Right cardiac atrium (tissue), 5 donors: ENCODE results near the gene XIAP. TPM values are rescaled to one million over a fixed set of nuclear protein-coding genes. Genes with fewer than 3 reads are reported as not detected.
"Not testable (repeated sequence)": the region's sequence is repeated elsewhere in the genome, so short reads cannot be mapped to it uniquely, and the experiment has no call there.

Experiments
- ATAC-seq, 2 donors: fragments of 200-7000 bp; cut with Tn5 transposase; one replicate each; pipeline versions ENCODE4 v1.8.0 to v1.9.1; 2020; ENCODE audit warnings: moderate library complexity in 2 of 2, mild to moderate bottlenecking in 1 of 2
- DNase-seq, 3 donors: peaks; one replicate each; pipeline ENCODE4 v3.0.0-alpha.2; 2020
- H3K27ac ChIP-seq: one replicate; pipeline ENCODE4 v1.5.1; 2013; ENCODE audit warnings: mild to moderate bottlenecking, low read length, control low read depth, moderate library complexity
- H3K27me3 ChIP-seq: one replicate; pipeline ENCODE4 v1.6.1; 2013; ENCODE audit not compliant: control insufficient read depth, insufficient read depth
- H3K4me1 ChIP-seq: one replicate; pipeline ENCODE4 v1.6.1; 2013; ENCODE audit warnings: low read length; ENCODE audit not compliant: control insufficient read depth, insufficient read depth
- H3K4me3 ChIP-seq: one replicate; pipeline ENCODE4 v1.5.1; 2013; ENCODE audit warnings: low read length, control low read depth
- H3K9me3 ChIP-seq: one replicate; pipeline ENCODE4 v1.6.1; 2013; ENCODE audit warnings: low read length; ENCODE audit not compliant: control insufficient read depth
- WGBS: extraction: QIAGEN DNeasy Blood & Tissue Kit; methylation state at CpG from one replicate; pipeline ENCODE4 v1.1.7; 2013; 5-methylcytosine and 5-hydroxymethylcytosine counted together
- intact Hi-C, 4 donors: fragments of 100-400 bp; cut with DNase I; formaldehyde crosslinking; loops; one replicate each; pipeline versions ENCODE4 v1.11.0 to v1.14.0; 2022 to 2023
- polyA plus RNA-seq: library from polyadenylated mRNA; stranded (reverse); fragments of 200-250 nt; gene quantifications from one replicate; pipeline ENCODE4 v1.2.3, GENCODE V29; 2013
- total RNA-seq, 4 donors: library from RNA; stranded (reverse); fragmentation: NEBNext Ultra II Directional; extraction: Animal tissue kit (Norgen Biotek cat#: 25700); gene quantifications; one replicate each; pipeline ENCODE4 v1.2.1, GENCODE V29; 2021
- donor health status: healthy with polysubstance abuse.
- donor health status: DM: no; HTN: yes; CAD: no.
- donor health status: DM: no; HTN: no; CAD: no.
- donor health status: DM: no; HTN: yes; CAD: no; lungs with severe emphysema.
- donor health status: DM: yes; HTN: yes; CAD: no.

Gene XIAP
- total and polyA plus RNA-seq, 5 donors, result 12.7 to 37.7 (median 32.2) TPM

DNA sequence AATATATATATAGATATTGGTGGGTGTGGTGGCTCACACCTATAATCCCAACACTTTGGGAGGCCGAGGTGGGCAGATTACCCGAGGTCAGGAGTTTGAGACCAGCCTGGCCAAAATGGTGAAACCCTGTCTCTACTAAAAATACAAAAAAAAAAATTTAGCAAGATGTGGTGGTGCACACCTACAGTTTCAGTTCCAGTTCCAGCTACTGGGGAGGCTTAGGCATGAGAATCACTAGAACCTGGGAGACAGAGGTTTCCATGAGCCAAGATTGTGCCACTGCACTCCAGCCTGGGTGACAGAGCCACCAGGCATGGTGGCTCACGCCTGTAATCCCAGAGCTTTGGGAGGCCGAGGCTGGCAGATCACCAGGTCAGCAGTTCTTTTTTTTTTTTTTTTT is 14.7 kb upstream of the XIAP start:
- H3K9me3 ChIP-seq, intact Hi-C loops, H3K27ac ChIP-seq, H3K4me3 ChIP-seq, H3K27me3 ChIP-seq, DNase-seq, ATAC-seq, H3K4me1 ChIP-seq: not testable (repeated sequence)
- WGBS, result 92% methylated on average over 4 of the region's 4 CpGs

DNA sequence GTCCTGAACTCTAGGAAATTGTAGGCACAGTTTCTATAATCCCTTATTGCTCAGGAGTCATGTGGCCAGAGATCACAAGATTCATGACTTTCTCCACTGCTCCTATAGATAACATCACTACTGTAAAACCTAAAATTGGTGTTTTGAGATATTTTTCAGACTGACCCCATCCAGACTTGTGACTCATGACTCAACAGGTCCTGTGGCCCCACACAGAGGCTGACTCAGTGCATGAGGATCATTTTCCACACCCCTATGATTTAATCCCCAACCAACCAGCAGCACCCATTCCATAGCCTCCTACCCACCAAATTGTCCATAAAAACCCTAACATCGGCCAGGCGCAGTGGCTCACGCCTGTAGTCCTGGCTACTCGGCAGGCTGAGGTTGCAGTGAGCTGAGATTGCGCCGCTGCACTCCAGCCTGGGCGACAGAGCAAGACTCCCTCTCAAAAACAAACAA is 13.2 kb upstream of the XIAP start:
- Histone ChIP-seq H3K27me3 (no peaks in the 10 kb centered on the region), H3K27ac (no peak overlapping the region), H3K4me1 (no peaks in the 10 kb centered on the region), H3K4me3 (no peak overlapping the region), H3K9me3 (no peaks in the 10 kb centered on the region)
- no peak for DNase-seq
- ATAC-seq, result no peak
- 94% methylated on average over 7 of the region's 7 CpGs for WGBS
- intact Hi-C loops, result no loop called here

DNA sequence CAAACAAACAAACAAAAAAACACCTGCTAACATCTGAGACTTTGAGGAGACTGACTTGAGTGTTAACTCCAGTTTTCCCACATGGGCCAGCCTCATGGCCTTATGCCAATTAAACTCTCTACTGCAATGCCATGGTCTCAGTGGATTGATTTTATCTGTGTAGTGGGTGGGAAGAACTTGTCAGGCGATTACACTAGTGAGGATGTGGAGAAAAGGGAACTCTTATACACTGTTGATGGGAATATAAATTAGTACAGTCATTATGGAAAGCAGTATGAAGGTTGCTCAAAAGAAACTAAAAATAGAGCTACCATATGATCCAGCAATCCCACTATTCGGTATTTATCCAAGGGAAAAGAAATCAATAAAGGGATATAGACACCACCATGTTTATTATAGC is 12.8 kb upstream of the XIAP start:
- Histone ChIP-seq H3K4me3 (no peak overlapping the region), H3K4me1 (no peaks in the 10 kb centered on the region), H3K9me3 (no peaks in the 10 kb centered on the region), H3K27ac (no peak overlapping the region), H3K27me3 (no peaks in the 10 kb centered on the region)
- DNase-seq (no peak), ATAC-seq (no peak)
- intact Hi-C loops, result no loop called here
- 90% methylated on average over 2 of the region's 2 CpGs for WGBS

DNA sequence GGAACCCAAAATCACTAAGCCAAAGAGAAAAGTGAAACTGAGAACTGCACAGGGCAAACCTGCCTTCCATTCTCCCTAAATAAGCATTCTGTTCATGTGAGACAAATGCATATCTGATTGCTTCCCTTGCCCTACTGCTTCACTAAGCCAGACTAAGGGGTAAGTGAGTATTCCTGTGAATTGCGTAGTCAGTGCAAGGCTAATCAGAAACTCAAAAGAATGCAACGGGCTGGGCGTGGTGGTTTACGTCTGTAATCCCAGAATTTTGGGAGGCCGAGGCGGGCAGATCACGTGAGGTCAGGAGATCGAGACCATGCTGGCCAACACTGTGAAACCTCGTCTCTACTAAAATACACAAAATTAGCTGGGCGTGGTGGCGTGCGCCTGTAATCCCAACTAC is 10.8 kb upstream of the XIAP start:
- intact Hi-C loops, result no loop called here
- no peaks in the 10 kb centered on the region for H3K4me1 ChIP-seq
- H3K27ac ChIP-seq, result no peak overlapping the region
- DNase-seq, result no peak
- no peaks in the 10 kb centered on the region for H3K27me3 ChIP-seq
- ATAC-seq, result no peak
- no peak overlapping the region for H3K4me3 ChIP-seq
- WGBS, result 94% methylated on average over 12 of the region's 12 CpGs
- no peaks in the 10 kb centered on the region for H3K9me3 ChIP-seq

DNA sequence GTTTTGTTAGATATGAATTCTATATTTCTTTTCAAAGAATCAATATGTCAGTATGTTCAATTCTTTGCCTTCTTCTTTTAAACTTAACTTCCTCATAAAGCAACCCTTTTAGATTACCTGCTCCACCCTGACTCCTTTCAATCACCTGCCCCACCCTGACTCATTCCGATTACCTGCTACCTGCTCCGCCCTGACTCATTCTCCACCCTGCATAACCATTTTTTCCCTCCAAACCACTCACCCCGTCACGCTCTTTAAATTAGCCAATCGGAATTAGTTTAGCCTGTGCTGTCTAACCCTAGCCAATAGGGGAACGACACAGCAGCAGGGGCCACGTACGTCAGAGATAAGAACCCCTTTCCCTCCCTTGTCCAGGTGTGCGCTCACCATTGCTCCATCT is 9.9 kb upstream of the XIAP start:
- H3K27ac ChIP-seq, ATAC-seq, H3K4me3 ChIP-seq, DNase-seq, H3K4me1 ChIP-seq, intact Hi-C loops, H3K9me3 ChIP-seq, H3K27me3 ChIP-seq: not testable (repeated sequence)
- 83% methylated on average over 9 of the region's 9 CpGs for WGBS

DNA sequence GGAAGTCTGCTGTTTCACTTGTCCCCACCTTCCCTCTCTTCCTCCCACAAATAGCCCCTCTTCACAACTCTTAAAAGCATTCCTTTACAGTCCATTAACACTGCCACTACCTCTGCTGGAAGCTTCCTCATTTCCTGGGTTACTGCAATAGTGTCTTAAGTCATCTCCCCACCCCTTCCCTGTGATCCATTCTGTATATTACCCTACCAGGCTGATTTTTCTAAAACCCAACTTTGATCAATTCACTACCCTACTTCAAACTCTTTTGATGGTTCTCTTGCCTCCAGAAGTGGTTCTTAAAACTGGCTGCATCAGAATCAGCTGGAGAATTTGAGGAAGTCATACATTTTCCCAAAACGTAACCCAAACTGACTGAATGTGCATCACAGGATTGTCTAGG is 8.8 kb upstream of the XIAP start:
- intact Hi-C loops, result no loop called here
- ATAC-seq (no peak), DNase-seq (no peak)
- H3K27ac ChIP-seq, result no peak overlapping the region
- no peaks in the 10 kb centered on the region for H3K9me3 ChIP-seq
- no peak overlapping the region for H3K4me3 ChIP-seq
- no peaks in the 10 kb centered on the region for H3K4me1 ChIP-seq
- WGBS, result 82% methylated on average over 1 of the region's 1 CpG
- no peaks in the 10 kb centered on the region for H3K27me3 ChIP-seq

DNA sequence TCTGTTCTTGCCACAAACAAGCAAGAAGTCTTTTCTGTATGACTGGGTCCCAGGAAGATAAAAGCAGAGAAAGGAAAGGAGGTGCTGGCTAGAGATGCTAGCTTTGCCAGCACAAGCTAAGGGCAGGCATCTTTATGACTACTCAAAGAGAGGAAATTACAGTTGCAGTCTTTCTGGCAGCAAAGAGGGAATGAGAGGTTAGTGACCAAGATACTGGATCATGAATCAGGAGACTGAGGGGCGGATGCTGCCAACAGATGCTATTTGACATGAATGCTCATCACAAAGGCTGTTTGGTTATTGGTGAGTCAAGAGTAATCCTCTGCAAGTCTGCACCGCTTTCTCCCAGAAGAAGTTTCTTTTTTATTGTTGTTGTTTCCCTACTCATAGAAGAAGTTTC is 5.5 kb upstream of the XIAP start:
- intact Hi-C loops, result no loop called here

DNA sequence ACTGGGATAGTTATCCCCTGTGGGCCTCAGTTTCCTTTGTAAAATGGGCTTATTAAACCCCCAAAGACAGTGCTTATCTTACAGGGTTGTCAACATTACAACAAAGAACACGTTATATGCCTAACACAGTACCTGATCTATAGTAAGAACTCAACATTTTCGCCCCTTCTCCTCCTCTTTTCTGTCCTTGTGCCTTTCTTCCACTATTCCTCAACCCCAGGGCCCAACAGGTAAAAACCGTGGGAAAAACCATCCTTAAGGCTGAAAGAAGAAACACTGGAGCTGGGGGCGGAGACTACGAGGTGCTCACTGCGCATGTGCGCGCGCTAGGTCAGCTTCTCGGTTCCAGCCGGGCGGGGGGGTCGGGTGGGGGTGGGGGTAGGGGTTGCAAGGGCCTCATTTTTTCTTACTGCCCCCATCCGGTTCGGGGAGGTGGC is 426 bp upstream of the XIAP start:
- peak overlapping the region; percentile 100 for H3K27ac ChIP-seq
- peak overlapping the region; percentile 73 for H3K4me3 ChIP-seq
- 1% methylated on average over 15 of the region's 15 CpGs for WGBS
- H3K27me3 ChIP-seq, result no peaks in the 10 kb centered on the region
- peak; percentile 79 to 83 for ATAC-seq
- H3K9me3 ChIP-seq, result no peaks in the 10 kb centered on the region
- intact Hi-C loops, result no loop called here
- DNase-seq, result no peak
- H3K4me1 ChIP-seq, result no peaks in the 10 kb centered on the region

More for the DNA sequence above, 5.5 kb upstream of the XIAP start:
- Histone ChIP-seq H3K4me1 (no peaks in the 10 kb centered on the region), H3K4me3 (no peak overlapping the region), H3K27ac (no peak overlapping the region), H3K9me3 (no peaks in the 10 kb centered on the region), H3K27me3 (no peaks in the 10 kb centered on the region)
- DNase-seq, result no peak
- WGBS, result 80% methylated on average over 2 of the region's 2 CpGs
- ATAC-seq, result no peak

DNA sequence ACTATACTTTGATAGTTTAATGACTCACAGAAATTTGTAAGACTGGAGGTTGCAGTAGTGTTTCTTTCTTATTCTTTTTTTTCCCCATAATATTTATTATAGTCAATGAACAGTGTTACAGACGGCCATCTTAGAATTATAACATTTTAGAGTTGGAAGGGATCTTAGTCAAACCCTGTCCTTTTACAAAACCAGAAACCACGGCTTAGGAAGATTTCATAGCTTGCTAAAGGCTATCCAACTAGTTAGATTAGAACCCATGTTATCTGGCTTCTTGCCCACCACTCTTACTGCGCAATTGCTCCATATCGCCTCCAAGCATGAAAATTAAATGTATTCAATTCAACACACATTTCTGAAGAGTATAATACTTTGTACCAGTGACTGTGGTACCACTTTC is 1.1 kb downstream of the XIAP start:
- peak overlapping the region; percentile 73 for H3K4me3 ChIP-seq
- DNase-seq (no peak), ATAC-seq (no peak)
- no peak overlapping the region for H3K27ac ChIP-seq
- no peaks in the 10 kb centered on the region for H3K9me3 ChIP-seq
- WGBS, result 0% methylated on average over 4 of the region's 4 CpGs
- H3K4me1 ChIP-seq, result no peaks in the 10 kb centered on the region
- intact Hi-C loops, result no loop called here
- H3K27me3 ChIP-seq, result no peaks in the 10 kb centered on the region

DNA sequence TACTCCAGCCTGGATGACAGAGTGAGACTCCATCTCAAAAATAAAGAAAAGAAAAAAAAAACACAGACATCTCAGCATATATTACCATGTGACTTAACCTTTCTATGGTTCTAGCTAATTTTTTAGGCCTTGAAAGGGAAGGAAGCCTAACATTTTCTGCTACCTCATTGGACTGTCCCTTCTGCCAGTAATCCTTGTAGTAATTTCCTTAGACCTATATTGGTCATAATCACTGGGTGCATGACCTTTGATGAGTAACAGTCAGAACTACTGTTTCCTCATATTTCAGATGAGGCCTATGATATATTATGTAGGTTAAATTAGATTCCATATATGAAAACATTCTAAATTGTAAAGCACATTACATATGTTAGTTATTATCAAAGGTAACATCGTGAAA is 9.6 kb downstream of the XIAP start:
- no peak overlapping the region for H3K4me3 ChIP-seq
- H3K27ac ChIP-seq, result no peak overlapping the region
- no peaks in the 10 kb centered on the region for H3K9me3 ChIP-seq
- DNase-seq (no peak), ATAC-seq (no peak)
- intact Hi-C loops, result no loop called here
- 94% methylated on average over 1 of the region's 1 CpG for WGBS
- H3K27me3 ChIP-seq, result no peaks in the 10 kb centered on the region
- no peaks in the 10 kb centered on the region for H3K4me1 ChIP-seq

DNA sequence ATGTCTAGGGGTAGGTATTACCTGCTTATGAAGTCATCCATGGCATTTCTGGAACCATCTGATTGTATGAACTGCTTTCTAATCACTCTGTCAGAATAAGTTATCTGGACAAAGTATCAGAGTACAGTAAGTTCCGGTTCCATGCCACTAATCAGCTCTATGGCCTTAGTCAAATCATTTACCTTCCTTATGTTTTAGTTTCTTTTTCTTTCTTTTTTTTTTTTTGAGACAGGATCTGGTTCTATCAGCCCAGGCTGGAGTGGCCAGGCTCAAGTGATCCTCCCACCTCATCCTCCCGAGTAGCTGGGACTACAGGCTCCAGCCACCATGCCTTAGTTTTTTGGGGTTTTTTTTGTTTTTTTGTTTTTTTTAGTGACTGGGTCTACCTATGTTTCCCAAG is 11.5 kb downstream of the XIAP start:
- intact Hi-C loops, result no loop called here
- Histone ChIP-seq H3K4me1 (no peaks in the 10 kb centered on the region), H3K27me3 (no peaks in the 10 kb centered on the region), H3K27ac (no peak overlapping the region), H3K9me3 (no peaks in the 10 kb centered on the region), H3K4me3 (no peak overlapping the region)
- no peak for DNase-seq
- 65% methylated on average over 2 of the region's 2 CpGs for WGBS
- ATAC-seq, result no peak

DNA sequence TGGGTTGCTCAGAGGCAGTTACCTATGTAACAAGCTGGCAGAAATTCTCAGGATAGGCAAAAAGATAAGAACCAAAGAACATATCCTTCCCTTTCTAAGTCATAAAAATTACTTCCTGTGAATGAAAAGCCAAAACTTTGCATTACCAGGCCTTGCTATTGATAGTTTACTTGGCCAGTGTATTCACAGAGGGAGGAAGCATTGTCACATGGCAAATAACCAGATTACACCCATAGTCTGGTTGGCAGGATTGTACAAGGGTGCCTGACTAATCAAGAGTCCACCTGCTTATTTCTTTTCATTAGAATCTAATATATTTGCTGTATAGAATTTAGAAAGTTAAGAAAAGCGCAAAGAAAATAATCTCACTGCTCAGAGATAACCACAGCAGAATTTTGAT is 14.1 kb downstream of the XIAP start:
- Histone ChIP-seq H3K4me3 (no peak overlapping the region), H3K4me1 (no peaks in the 10 kb centered on the region), H3K27ac (no peak overlapping the region), H3K9me3 (no peaks in the 10 kb centered on the region), H3K27me3 (no peaks in the 10 kb centered on the region)
- intact Hi-C loops, result no loop called here
- WGBS, result 92% methylated on average over 1 of the region's 1 CpG
- DNase-seq (no peak), ATAC-seq (no peak)
